Ectodermal cell (in vitro differentiated cells): Measurements from ENCODE around the gene DTNBP1.

Source experiments
- H3K27ac ChIP-seq: 2 replicates; pipeline ENCODE4 v1.7.0; 2013; ENCODE audit warnings: mild to moderate bottlenecking, low read depth, low read length; ENCODE audit not compliant: insufficient read depth, poor library complexity, severe bottlenecking
- H3K27me3 ChIP-seq: 2 replicates; pipeline ENCODE4 v1.7.0; 2013; ENCODE audit warnings: mild to moderate bottlenecking, low read length; ENCODE audit not compliant: insufficient read depth, control insufficient read depth, poor library complexity, severe bottlenecking
- H3K36me3 ChIP-seq: one replicate; pipeline ENCODE4 v1.7.0; 2013; ENCODE audit warnings: low read length; ENCODE audit not compliant: control insufficient read depth, insufficient read depth
- H3K4me1 ChIP-seq: one replicate; pipeline ENCODE4 v1.7.0; 2013; ENCODE audit warnings: low read length; ENCODE audit not compliant: control insufficient read depth, insufficient read depth
- H3K4me3 ChIP-seq: 2 replicates; pipeline ENCODE4 v1.7.0; 2013; ENCODE audit warnings: low read depth, low read length, control low read depth; ENCODE audit not compliant: insufficient read depth
- H3K9me3 ChIP-seq: 2 replicates; pipeline ENCODE4 v1.7.0; 2013; ENCODE audit warnings: mild to moderate bottlenecking, low read length, moderate library complexity; ENCODE audit not compliant: control insufficient read depth
- WGBS, 2 experiments: methylation state at CpG; one replicate each; pipeline ENCODE4 v1.1.7; 2013; ENCODE audit warnings: missing lambda C conversion rate in 2 of 2; 5-methylcytosine and 5-hydroxymethylcytosine counted together

The DTNBP1 gene

GRCh38 chr6:15504581-15505350 is 158.1 kb downstream of the DTNBP1 start:
- no peak overlapping the region for H3K27ac ChIP-seq
- no peaks in the 10 kb centered on the region for H3K4me1 ChIP-seq
- WGBS, 2 experiments: 94% methylated on average over 26 of the region's 26 CpGs
- H3K9me3 ChIP-seq: no peaks in the 10 kb centered on the region
- H3K4me3 ChIP-seq: no peak overlapping the region
- H3K27me3 ChIP-seq: no peaks in the 10 kb centered on the region
- H3K36me3 ChIP-seq: peaks cover 14% of the 10 kb centered on the region

DNA sequence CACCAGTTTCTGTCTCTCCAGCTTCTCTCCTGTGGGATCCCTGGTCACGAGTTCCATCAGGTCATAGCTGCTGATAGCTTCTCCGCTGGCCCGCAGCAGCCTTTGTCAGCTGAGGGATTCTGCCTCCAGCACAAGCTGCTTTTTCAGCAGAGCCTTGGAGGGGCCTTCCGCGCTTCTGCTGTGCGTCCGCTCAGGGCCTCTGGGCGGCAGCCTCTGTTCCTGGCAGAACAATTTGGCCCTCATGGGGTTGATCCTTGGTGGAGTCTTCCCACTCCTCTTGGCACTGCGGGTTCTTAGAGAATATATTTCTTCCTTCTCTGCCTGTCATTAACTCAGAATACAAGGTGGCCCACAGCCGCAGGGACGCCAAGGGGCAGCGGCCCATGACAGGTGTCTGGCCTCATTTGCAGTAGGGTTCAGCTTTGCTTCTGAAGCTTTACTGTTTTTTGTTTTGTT is 158.8 kb downstream of the DTNBP1 start:
- Histone ChIP-seq H3K4me3 (no peak overlapping the region), H3K9me3 (no peaks in the 10 kb centered on the region), H3K4me1 (no peaks in the 10 kb centered on the region), H3K27me3 (no peaks in the 10 kb centered on the region), H3K27ac (no peak overlapping the region), H3K36me3 (peaks cover 14% of the 10 kb centered on the region)
- WGBS, 2 experiments: 93 to 95% methylated on average over 12 of the region's 12 CpGs

DNA sequence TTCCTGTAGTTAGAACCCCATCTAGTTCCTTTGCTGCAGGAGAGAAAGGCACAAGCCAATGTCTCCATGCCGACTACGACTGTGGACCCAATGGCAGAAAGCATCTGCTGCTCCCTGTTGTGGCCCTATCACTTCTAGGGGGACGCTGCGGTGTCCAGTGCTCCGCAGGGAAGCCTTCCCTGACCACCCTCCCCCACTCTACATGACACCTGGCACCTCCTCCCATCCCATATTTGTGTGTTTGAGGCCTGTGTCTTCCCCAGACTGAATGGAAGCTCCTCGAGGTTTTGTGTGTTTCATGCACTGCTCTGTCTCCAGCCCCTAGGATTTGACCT is 159.5 kb downstream of the DTNBP1 start:
- no peak overlapping the region for H3K27ac ChIP-seq
- H3K4me1 ChIP-seq: peaks cover 5% of the 10 kb centered on the region
- 90 to 92% methylated on average over 6 of the region's 6 CpGs for WGBS, 2 experiments
- no peaks in the 10 kb centered on the region for H3K9me3 ChIP-seq
- H3K27me3 ChIP-seq: no peaks in the 10 kb centered on the region
- peaks cover 14% of the 10 kb centered on the region for H3K36me3 ChIP-seq
- H3K4me3 ChIP-seq: no peak overlapping the region

DNA sequence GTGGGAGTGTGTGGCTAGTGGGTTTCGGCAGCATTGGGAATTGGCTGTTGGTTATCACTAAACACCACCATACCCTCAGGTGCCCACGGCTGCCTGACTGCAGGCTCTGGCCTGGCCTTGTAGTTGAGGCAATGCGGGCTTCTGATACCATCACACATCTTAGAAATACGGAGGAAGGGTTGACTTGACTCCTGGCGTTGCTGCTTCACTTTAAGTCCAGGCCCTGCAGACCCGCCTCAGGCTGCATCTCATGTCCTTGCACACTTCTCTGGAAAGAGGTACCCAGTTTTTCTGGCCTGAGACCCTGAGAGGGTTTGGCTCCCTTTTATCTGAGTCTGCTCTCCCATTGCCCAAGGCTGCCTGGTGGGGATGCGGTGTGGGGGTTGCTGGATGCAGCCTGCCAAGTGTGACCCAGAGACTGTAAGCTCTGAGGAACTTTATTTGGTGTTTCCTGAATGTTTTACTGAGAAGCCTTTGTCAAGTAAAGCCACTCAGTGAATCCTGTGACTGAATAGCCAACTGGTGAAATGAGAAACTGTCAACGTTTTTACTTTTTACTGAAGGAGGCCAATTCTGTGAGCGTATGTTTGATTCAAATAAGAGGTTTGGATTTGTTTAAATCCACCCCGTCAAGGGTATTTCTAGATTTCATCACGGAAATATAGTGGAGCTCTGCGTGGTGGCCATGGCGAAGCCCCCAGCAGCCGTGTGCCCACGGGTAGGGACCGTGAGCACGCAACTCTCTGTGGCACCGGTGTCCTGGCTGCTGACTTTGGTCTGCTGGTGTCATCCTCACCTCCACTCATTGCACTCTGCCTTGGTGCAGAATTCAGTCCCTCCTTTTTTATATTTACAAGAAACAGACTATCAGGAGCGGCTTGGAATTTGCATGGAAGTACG is 160.1 kb downstream of the DTNBP1 start:
- no peak overlapping the region for H3K27ac ChIP-seq
- 90 to 91% methylated on average over 20 of the region's 20 CpGs for WGBS, 2 experiments
- H3K36me3 ChIP-seq: peaks cover 14% of the 10 kb centered on the region

GRCh38 chr6:15501826-15502445 is 160.9 kb downstream of the DTNBP1 start:
- H3K4me1 ChIP-seq: peaks cover 5% of the 10 kb centered on the region
- no peak overlapping the region for H3K27ac ChIP-seq
- no peak overlapping the region for H3K4me3 ChIP-seq
- H3K36me3 ChIP-seq: peaks cover 13% of the 10 kb centered on the region
- WGBS, 2 experiments: 93 to 95% methylated on average over 19 of the region's 19 CpGs
- no peaks in the 10 kb centered on the region for H3K27me3 ChIP-seq
- H3K9me3 ChIP-seq: no peaks in the 10 kb centered on the region

More for the DNA sequence above, 160.1 kb downstream of the DTNBP1 start:
- Histone ChIP-seq H3K4me3 (no peak overlapping the region), H3K4me1 (peaks cover 5% of the 10 kb centered on the region), H3K27me3 (no peaks in the 10 kb centered on the region), H3K9me3 (no peaks in the 10 kb centered on the region)

DNA sequence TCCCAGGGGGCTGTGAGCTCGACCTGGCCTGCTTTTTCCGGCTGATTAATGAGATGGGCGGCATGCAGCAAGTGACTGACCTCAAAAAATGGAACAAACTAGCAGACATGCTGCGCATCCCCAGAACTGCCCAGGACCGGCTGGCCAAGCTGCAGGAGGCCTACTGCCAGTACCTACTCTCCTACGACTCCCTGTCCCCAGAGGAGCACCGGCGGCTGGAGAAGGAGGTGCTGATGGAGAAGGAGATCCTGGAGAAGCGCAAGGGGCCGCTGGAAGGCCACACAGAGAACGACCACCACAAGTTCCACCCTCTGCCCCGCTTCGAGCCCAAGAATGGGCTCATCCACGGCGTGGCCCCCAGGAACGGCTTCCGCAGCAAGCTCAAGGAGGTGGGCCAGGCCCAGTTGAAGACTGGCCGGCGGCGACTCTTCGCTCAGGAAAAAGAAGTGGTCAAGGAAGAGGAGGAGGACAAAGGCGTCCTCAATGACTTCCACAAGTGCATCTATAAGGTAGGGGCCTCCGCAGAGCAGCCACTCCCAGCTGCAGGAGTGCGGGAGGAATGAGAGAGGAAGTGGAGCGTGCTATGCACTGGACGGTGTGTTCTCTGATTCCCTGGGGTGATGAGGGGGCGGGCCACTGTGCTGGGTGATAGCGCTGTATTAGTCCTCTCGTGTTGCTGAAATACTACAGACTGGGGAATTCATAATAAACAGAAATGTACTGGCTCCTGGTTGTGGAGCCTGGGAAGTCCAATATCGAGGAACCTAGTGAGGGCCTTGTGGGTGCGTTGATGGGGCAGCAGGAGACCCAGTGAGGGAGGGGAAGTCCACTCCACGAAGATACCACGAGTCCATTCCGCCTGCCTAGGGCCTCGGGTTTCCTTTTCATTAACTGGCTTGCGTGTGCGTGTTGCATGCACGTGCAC is 161.7 kb downstream of the DTNBP1 start:
- Histone ChIP-seq H3K27ac (no peak overlapping the region), H3K4me1 (peaks cover 5% of the 10 kb centered on the region), H3K27me3 (no peaks in the 10 kb centered on the region), H3K4me3 (no peak overlapping the region), H3K9me3 (no peaks in the 10 kb centered on the region), H3K36me3 (peaks cover 16% of the 10 kb centered on the region)
- WGBS, 2 experiments: 95 to 96% methylated on average over 38 of the region's 38 CpGs

DNA sequence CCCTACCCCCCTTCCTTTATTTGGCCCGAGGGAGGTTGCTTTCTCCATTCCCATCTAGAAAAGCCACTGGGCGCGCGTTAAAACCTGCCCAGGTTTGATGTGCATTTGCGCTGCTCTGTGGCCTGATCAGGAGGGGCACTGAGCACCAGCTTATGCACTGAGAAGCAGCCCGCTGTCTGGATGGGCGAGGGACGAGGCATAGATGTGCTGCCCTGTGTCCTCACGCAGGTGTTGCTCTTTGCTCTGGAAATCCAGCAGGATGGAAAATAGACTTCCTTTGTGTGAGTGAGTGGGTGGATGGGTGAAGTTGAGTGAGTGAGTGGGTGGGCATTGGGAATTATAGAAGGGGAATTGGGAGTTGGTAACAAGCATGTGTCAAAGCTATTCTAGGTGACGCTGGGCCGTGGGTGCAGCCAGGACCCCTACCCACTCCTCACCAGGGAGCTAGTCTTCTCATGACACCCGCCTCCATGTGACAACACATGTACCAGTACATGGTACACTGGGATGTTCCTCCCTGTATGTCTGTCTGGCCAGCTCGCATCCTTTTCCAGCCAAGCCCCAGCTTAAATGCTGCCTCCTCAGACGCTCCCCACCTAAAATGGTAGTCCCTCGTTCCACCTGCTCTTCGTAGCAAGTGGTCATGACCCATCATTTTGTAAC is 162.6 kb downstream of the DTNBP1 start:
- no peak overlapping the region for H3K4me3 ChIP-seq
- no peak overlapping the region for H3K27ac ChIP-seq
- no peaks in the 10 kb centered on the region for H3K9me3 ChIP-seq
- H3K4me1 ChIP-seq: peaks cover 5% of the 10 kb centered on the region
- WGBS, 2 experiments: 94 to 95% methylated on average over 16 of the region's 16 CpGs
- peaks cover 16% of the 10 kb centered on the region for H3K36me3 ChIP-seq
- no peaks in the 10 kb centered on the region for H3K27me3 ChIP-seq

- Histone ChIP-seq H3K9me3 (no peaks in the 10 kb centered on the region), H3K4me1 (peaks cover 5% of the 10 kb centered on the region), H3K27me3 (no peaks in the 10 kb centered on the region), H3K36me3 (peaks cover 16% of the 10 kb centered on the region), H3K4me3 (no peak overlapping the region), H3K27ac (no peak overlapping the region)
- WGBS, 2 experiments: 96% methylated on average over 9 of the region's 9 CpGs
Observed at GRCh38 chr6:15499591-15499990, 163.2 kb downstream of the DTNBP1 start.

DNA sequence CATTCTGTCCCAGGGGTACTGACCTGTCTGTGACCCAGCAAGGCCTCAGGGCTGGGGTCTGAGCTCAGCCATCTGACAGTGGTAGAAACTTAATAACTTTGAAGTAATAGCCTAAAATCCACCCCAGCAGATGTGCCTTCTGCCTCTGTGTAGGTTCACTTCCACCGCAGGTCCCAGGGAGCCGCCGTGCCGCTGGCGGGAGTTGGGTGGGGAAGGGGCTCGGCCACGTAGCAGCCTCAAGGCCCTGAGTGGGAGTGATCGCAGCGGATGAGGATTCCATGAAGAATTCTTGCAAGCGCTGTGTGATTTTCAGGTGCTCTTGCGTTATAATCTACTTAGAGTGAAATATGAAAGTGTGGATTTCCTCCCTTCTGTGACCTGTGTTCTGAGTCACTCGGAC is 163.7 kb downstream of the DTNBP1 start:
- Histone ChIP-seq H3K9me3 (no peaks in the 10 kb centered on the region), H3K4me3 (no peak overlapping the region), H3K27me3 (no peaks in the 10 kb centered on the region), H3K27ac (no peak overlapping the region), H3K4me1 (peaks cover 5% of the 10 kb centered on the region), H3K36me3 (peaks cover 16% of the 10 kb centered on the region)
- WGBS, 2 experiments: 95 to 97% methylated on average over 12 of the region's 12 CpGs
